WTC11 (cell line): ENCODE results near the gene TTC33. TPM values are rescaled to one million over a fixed set of nuclear protein-coding genes. Genes with fewer than 3 reads are reported as not detected.
"Not testable (repeated sequence)": the region's sequence is repeated elsewhere in the genome, so short reads cannot be mapped to it uniquely, and the experiment has no call there.

Experiments
- ATAC-seq: fragments of 200-7000 bp; cut with Tn5 transposase; 2 replicates; pipeline ENCODE4 v1.10.0; 2021; ENCODE audit warnings: mild to moderate bottlenecking, moderate library complexity
- CTCF ChIA-PET: fragments of 300-600 bp; sonication (Branson Sonifier 250); formaldehyde crosslinking; loops from one replicate; lab custom pipeline; 2021; ENCODE audit warnings: antibody characterized with exemption; lab: Charles Lee
- POLR2A ChIA-PET: fragments of 350-600 bp; sonication (Branson Sonifier 250); formaldehyde crosslinking; loops from one replicate; lab custom pipeline; 2021; ENCODE audit warnings: antibody characterized with exemption; lab: Charles Lee
- DNase-seq: peaks from one replicate; pipeline ENCODE4 v3.0.0; 2021; ENCODE audit warnings: low spot score
- H3K27ac Mint-ChIP-seq: 2 replicates; pipeline ENCODE4 v1.8.0; 2021; ENCODE audit warnings: mixed read lengths
- H3K27me3 Mint-ChIP-seq: 2 replicates; pipeline ENCODE4 v1.8.0; 2021; ENCODE audit warnings: low read depth, mild to moderate bottlenecking, moderate library complexity, mixed read lengths
- H3K36me3 Mint-ChIP-seq: 2 replicates; pipeline ENCODE4 v1.8.0; 2021; ENCODE audit warnings: mixed read lengths
- H3K4me1 Mint-ChIP-seq: 2 replicates; pipeline ENCODE4 v1.8.0; 2022; ENCODE audit warnings: mixed read lengths
- H3K4me3 Mint-ChIP-seq: 2 replicates; pipeline ENCODE4 v1.8.0; 2021; ENCODE audit warnings: mild to moderate bottlenecking, moderate library complexity, mixed read lengths
- H3K9me3 Mint-ChIP-seq: 2 replicates; pipeline ENCODE4 v1.8.0; 2021; ENCODE audit warnings: mixed read lengths
- AR ChIP-seq: fragments of 250-450 bp; sonication (Bioruptor Pico); IDR thresholded peaks from 2 replicates; pipeline ENCODE4 v1.9.0; 2021; ENCODE audit warnings: mild to moderate bottlenecking
- CBFB ChIP-seq: sonication (generic); formaldehyde crosslinking; IDR thresholded peaks from 2 replicates; pipeline ENCODE4 v1.8.1; 2022; ENCODE audit warnings: mild to moderate bottlenecking, low read depth, missing genetic modification reagents
- CREM ChIP-seq: sonication (generic); formaldehyde crosslinking; IDR thresholded peaks from 2 replicates; pipeline ENCODE4 v1.8.1; 2022; ENCODE audit warnings: mild to moderate bottlenecking, missing genetic modification reagents, moderate library complexity
- ERG ChIP-seq: fragments of 250-450 bp; sonication (Bioruptor Pico); IDR thresholded peaks from 2 replicates; pipeline ENCODE4 v1.8.0; 2021; ENCODE audit warnings: mild to moderate bottlenecking
- ETV6 ChIP-seq: sonication (generic); formaldehyde crosslinking; IDR thresholded peaks from 2 replicates; pipeline ENCODE4 v1.8.1; 2022; ENCODE audit warnings: mild to moderate bottlenecking, missing genetic modification reagents
- FOXP1 ChIP-seq: sonication (generic); formaldehyde crosslinking; IDR thresholded peaks from 2 replicates; pipeline ENCODE4 v1.8.0; 2022; ENCODE audit warnings: missing genetic modification reagents, mild to moderate bottlenecking, moderate library complexity, borderline replicate concordance
- GRHL2 ChIP-seq: fragments of 250-450 bp; sonication (Bioruptor Pico); IDR thresholded peaks from 2 replicates; pipeline ENCODE4 v1.8.0; 2022; ENCODE audit warnings: mild to moderate bottlenecking, moderate library complexity; ENCODE audit not compliant: insufficient replicate concordance, severe bottlenecking
- GTF2I ChIP-seq: fragments of 250-450 bp; sonication (Bioruptor Pico); conservative IDR thresholded peaks from 2 replicates; pipeline ENCODE4 v1.4.0; 2021; ENCODE audit warnings: mild to moderate bottlenecking
- HMGA2 ChIP-seq: fragments of 250-450 bp; sonication (Bioruptor Pico); IDR thresholded peaks from 2 replicates; pipeline ENCODE4 v1.4.0; 2021; ENCODE audit warnings: mild to moderate bottlenecking, moderate library complexity
- IRF2 ChIP-seq: sonication (generic); formaldehyde crosslinking; IDR thresholded peaks from 2 replicates; pipeline ENCODE4 v1.8.0; 2022; ENCODE audit warnings: low read depth, missing genetic modification reagents, borderline replicate concordance
- MXD4 ChIP-seq: fragments of 250-450 bp; sonication (Bioruptor Pico); IDR thresholded peaks from 2 replicates; pipeline ENCODE4 v1.8.0; 2021; ENCODE audit warnings: mild to moderate bottlenecking, moderate library complexity, borderline replicate concordance
- NFYB ChIP-seq: sonication (generic); formaldehyde crosslinking; conservative IDR thresholded peaks from 2 replicates; pipeline ENCODE4 v1.8.0; 2022; ENCODE audit warnings: low read depth, missing genetic modification reagents
- PRDM15 ChIP-seq: sonication (generic); formaldehyde crosslinking; IDR thresholded peaks from 2 replicates; pipeline ENCODE4 v1.8.0; 2022; ENCODE audit warnings: missing genetic modification reagents
- PRRX2 ChIP-seq: fragments of 250-450 bp; sonication (Bioruptor Pico); IDR thresholded peaks from 2 replicates; pipeline ENCODE4 v1.8.0; 2021; ENCODE audit warnings: mild to moderate bottlenecking
- RELA ChIP-seq: sonication (generic); formaldehyde crosslinking; IDR thresholded peaks from 2 replicates; pipeline ENCODE4 v1.8.1; 2022; ENCODE audit warnings: missing genetic modification reagents, mild to moderate bottlenecking, borderline replicate concordance
- SOX15 ChIP-seq: fragments of 250-450 bp; sonication (Bioruptor Pico); IDR thresholded peaks from 2 replicates; pipeline ENCODE4 v1.9.0; 2021; ENCODE audit warnings: mild to moderate bottlenecking
- TEAD4 ChIP-seq: sonication (generic); formaldehyde crosslinking; IDR thresholded peaks from 2 replicates; pipeline ENCODE4 v1.8.0; 2022; ENCODE audit warnings: mild to moderate bottlenecking, missing genetic modification reagents
- TP53 ChIP-seq: sonication (generic); formaldehyde crosslinking; IDR thresholded peaks from 2 replicates; pipeline ENCODE4 v1.8.1; 2023; ENCODE audit warnings: mild to moderate bottlenecking, missing genetic modification reagents
- ZNF317 ChIP-seq: sonication (generic); formaldehyde crosslinking; IDR thresholded peaks from 2 replicates; pipeline ENCODE4 v1.8.1; 2023; ENCODE audit warnings: low read depth, mild to moderate bottlenecking, moderate library complexity, missing genetic modification reagents, borderline replicate concordance
- ZNF396 ChIP-seq: fragments of 250-450 bp; sonication (Bioruptor Pico); IDR thresholded peaks from 2 replicates; pipeline ENCODE4 v1.8.0; 2021; ENCODE audit warnings: mild to moderate bottlenecking, moderate library complexity, borderline replicate concordance
- ZNF671 ChIP-seq: fragments of 250-450 bp; sonication (Bioruptor Pico); IDR thresholded peaks from 2 replicates; pipeline ENCODE4 v1.8.0; 2021; ENCODE audit warnings: mild to moderate bottlenecking
- total RNA-seq: library from RNA; stranded (reverse); gene quantifications from 3 replicates; pipeline ENCODE4 v1.2.3, GENCODE V29; 2021
- TF ChIP-seq, protein P1 (sequence below): sonication (generic); formaldehyde crosslinking; IDR thresholded peaks from 2 replicates; pipeline ENCODE4 v1.8.0; 2023; ENCODE audit warnings: missing genetic modification reagents

TTC33 gene
- total RNA-seq, 1 experiment from 2014 or later, result 9.2 TPM

- POLR2A ChIA-PET, result no interaction called here
- Mint-ChIP-seq H3K27ac (no peak overlapping the region), H3K4me1 (no peaks in the 10 kb centered on the region), H3K36me3 (no peaks in the 10 kb centered on the region), H3K4me3 (no peak overlapping the region), H3K9me3 (no peaks in the 10 kb centered on the region), H3K27me3 (no peaks in the 10 kb centered on the region)
- CTCF ChIA-PET, result interaction anchor here (1.2 to 1.5 kb wide), 3 partner anchors 9 to 53 kb away, joined by 3 read pairs; no protein-coding TSS in a partner anchor
- TF ChIP-seq PRDM15 (CRISPR knock-in tag) (no peak), ZNF317 (no peak), GTF2I (CRISPR knock-in tag) (no peak), ERG (CRISPR knock-in tag) (no peak), NFYB (CRISPR knock-in tag) (no peak), MXD4 (no peak), AR (CRISPR knock-in tag) (no peak), ZNF396 (no peak), FOXP1 (CRISPR knock-in tag) (no peak), CREM (no peak), IRF2 (CRISPR knock-in tag) (no peak), ZNF671 (CRISPR knock-in tag) (no peak), CBFB (CRISPR knock-in tag) (no peak), GRHL2 (CRISPR knock-in tag) (no peak), HMGA2 (CRISPR knock-in tag) (no peak), TP53 (no peak)
- TF ChIP-seq, protein P1, sequence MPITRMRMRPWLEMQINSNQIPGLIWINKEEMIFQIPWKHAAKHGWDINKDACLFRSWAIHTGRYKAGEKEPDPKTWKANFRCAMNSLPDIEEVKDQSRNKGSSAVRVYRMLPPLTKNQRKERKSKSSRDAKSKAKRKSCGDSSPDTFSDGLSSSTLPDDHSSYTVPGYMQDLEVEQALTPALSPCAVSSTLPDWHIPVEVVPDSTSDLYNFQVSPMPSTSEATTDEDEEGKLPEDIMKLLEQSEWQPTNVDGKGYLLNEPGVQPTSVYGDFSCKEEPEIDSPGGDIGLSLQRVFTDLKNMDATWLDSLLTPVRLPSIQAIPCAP (CRISPR knock-in tag), result no peak
- ATAC-seq (no peak), DNase-seq (no peak)
These were observed 21.7 kb downstream of the TTC33 start for GRCh38 chr5:40733879-40734563.

GRCh38 chr5:40733434-40733833 lies 22.3 kb downstream of the TTC33 start:
- Mint-ChIP-seq H3K4me1 (no peaks in the 10 kb centered on the region), H3K27ac (no peak overlapping the region), H3K9me3 (no peaks in the 10 kb centered on the region), H3K27me3 (no peaks in the 10 kb centered on the region), H3K36me3 (no peaks in the 10 kb centered on the region), H3K4me3 (no peak overlapping the region)
- no peak for DNase-seq
- ATAC-seq, result no peak
- CTCF ChIA-PET, result interaction anchor here (1.2 to 1.5 kb wide), 2 partner anchors 9 to 53 kb away, joined by 3 read pairs; no protein-coding TSS in a partner anchor
- POLR2A ChIA-PET, result no interaction called here
- TF ChIP-seq ZNF317 (no peak), SOX15 (CRISPR knock-in tag) (no peak), RELA (CRISPR knock-in tag) (no peak), TEAD4 (no peak), ETV6 (CRISPR knock-in tag) (no peak), PRRX2 (CRISPR knock-in tag) (no peak)

- H3K27me3 Mint-ChIP-seq, CTCF ChIA-PET, H3K4me3 Mint-ChIP-seq, POLR2A ChIA-PET, DNase-seq, H3K27ac Mint-ChIP-seq, ATAC-seq, H3K4me1 Mint-ChIP-seq: not testable (repeated sequence)
- Mint-ChIP-seq H3K9me3 (peaks cover 35% of the 10 kb centered on the region), H3K36me3 (peaks cover 34% of the 10 kb centered on the region)
These were observed 33.3 kb downstream of the TTC33 start for GRCh38 chr5:40722497-40722911.
